ENCODE results near the gene HMG20A. TPM values are rescaled to one million over a fixed set of nuclear protein-coding genes. Genes with fewer than 3 reads are reported as not detected.

Gene HMG20A
- polyA plus RNA-seq, 12 donors = 45.5 to 66.5 (median 55.8) TPM; not detected in 1

DNA sequence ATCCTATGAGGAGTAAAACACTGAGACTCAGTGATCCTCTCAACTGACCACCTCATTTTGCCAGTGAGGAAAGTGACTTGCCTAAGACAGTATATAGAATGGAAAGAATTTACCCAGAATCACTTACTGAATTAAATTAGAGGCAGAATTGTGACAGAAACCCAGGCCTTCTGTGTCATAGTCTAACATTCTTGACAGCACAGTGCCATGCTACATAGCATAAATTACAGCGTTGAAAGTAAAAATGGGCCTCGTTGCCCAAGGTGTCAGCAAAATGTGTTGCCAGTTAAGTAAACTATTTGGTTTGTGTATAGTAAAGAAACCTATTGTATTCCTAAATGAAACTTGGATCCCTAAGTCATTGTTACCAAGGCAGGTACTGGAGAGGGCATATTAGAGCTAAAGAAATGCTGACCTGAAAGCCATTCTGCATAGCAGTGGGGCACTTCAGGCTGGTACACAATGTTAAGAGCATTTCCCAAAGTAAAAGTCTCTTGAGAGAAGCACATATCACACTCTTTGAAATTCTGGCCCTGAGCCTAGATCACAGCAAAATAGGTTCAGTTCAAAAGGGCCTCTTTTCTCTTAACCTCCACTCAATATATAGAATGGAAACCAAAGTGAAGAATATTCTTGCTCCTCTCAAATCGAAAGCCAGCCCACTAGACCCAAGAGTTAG is 53.8 kb downstream of the HMG20A start:
- no peak for DNase-seq

DNA sequence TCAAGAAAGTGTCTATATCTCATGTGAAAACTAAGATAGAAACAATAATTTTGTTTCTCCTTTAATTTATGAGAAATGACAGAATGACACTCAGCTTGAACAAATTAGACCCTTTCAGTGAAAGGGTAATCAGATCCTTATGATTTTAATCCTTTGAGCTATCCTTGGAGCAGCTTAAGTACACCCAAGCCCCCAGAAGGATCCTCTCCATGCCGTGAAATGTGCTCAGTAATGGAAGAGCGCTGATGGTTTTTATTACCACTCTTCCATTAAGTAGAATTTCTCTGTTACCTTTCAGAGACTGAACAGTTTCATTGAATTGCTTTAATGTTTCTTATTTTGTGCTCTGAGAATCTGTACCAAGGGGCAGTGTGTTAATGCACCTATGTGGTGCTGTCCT is 54.3 kb downstream of the HMG20A start:
- DNase-seq = no peak

DNA sequence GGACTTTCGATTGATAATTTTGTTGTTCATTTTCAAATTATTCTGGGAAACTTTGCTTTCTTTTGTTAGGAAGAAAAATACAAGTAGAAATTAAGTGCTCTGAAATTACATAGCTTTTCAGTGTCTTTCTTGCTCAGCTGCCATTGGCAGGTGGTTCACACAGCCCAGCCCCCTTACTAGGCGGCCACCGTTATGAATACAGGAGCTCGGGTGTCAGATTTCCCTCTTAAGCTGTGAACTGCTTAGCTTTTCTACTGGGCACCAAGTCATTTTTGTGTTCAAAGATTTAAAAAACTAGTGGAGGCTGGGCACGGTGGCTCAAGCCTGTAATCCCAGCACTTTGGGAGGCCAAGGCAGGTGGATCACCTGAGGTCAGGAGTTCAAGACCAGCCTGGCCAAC is 55.2 kb downstream of the HMG20A start:
- DNase-seq = no peak

DNA sequence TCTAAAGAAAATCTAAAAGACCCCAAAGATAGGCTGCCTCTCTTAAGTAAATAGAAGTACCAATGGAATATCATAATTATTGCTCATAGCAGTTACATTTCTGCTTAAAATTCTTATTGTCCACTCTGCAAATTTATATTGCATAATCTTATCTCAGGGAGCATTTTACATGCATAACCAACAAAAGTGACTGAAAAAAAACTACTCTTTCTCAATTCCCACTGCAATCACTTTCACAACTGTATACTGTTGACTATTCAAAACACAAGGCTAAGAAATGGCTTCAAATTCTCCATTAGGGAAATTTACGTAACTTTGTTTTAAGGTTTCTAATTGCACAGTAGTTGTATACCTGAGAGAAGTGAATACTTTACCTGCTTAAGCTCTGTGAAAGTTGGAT is 56.3 kb downstream of the HMG20A start:
- no peak for DNase-seq

DNA sequence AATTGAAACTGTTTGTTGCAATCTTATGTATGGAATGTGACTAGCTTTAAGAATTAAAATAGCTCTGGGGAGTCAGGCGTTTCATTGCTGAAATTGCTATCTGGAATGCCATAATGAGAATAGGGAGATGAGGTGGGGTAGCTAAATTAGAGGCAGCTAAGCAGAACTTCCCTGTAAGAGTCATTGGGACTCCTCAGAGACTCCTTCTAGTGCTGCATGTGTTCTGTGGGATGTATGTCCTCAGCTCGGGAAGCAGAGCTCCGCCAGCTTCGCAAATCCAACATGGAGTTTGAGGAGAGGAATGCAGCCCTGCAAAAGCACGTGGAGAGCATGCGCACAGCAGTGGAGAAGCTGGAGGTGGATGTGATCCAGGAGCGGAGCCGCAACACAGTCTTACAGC is 57.4 kb downstream of the HMG20A start:
- DNase-seq = no peak

DNA sequence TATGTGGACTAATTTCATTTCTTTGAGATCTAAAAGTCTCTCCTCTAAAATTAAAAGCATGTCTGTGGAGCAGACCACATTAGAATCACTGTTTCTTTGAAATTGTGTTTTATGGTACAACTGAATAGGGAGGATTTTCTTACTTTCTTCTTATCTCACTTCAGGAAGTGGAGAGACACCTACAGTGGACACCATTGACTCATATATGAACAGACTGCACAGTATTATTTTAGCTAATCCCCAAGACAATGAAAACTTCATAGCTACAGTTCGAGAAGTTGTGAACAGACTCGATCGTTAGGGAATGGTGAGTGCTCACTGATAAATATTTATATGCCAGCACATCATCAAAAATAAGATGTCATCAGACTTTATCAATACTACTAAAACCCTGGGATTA is 58.3 kb downstream of the HMG20A start:
- DNase-seq = no peak

DNA sequence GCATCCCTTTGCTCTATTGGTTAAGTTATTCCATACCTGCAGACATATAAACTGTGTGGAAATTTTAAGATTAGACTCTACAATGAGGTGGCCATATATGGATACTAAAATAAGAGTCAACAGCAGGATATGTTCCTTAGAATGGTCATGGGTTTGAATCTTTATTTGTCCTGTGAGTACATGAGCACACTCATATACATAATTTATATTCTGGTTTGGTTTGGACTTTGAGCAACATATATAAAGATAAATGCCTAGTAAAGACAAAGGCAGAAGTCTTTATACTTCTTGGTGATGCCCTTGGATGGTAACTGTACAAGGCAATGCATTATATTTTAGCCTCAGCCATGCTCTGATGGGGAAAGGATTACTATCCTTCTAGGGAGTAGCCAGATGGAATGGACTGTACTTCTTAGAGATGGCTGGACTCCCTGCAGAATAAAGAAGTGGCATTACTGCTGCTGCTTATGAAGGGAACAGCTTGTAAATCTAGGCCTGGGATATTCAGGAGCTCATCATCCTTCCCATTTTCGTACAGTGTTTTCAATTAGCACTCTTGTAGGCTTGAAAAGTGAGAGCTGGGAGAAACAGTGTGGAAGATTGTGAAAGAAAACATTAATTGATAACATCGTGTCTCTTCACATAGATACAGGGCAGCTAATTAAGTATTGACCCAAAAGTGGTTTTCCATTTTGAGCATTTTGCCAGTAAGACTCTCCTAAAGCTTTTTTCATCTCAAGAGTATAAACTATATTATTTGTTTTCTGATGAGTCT is 60.4 kb downstream of the HMG20A start:
- no peak for DNase-seq

DNA sequence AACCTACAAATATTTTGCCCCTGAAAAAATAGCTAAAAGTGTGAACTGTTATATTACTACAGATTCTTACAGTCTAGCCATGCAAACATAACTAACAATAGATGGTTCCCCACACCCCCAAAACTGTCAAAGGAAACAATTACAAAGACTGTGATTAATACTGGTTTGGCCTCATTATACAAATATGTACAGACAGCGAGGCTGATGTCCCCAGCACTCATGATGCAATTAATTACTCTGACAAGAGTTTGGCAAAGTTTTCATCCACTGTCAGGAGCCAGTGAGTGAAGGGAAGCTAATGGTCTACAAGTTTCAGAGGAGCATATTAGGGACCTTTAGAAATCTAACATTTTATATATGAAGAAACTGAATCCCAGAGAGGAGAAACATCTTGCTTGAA is 61.0 kb downstream of the HMG20A start:
- DNase-seq = no peak

DNA sequence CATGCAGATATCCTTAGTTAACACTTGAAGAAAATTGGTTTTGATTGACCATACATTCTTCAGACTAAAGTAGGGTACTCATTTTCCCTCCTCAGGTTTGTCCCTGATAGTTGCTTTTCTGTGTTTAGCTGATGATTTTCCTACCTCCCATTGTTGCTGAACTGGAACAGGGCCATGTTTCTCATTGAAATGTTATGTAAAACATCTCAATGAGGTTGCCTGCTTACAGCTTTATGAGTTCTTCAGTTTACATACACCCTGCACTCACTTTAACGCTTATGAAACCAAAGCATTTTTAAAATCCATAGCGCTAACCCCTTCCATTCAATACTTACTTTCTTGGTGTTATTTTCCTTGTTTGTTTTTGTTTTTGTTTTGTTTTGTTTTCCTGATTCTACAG is 61.9 kb downstream of the HMG20A start:
- DNase-seq = peak; percentile 49

DNA sequence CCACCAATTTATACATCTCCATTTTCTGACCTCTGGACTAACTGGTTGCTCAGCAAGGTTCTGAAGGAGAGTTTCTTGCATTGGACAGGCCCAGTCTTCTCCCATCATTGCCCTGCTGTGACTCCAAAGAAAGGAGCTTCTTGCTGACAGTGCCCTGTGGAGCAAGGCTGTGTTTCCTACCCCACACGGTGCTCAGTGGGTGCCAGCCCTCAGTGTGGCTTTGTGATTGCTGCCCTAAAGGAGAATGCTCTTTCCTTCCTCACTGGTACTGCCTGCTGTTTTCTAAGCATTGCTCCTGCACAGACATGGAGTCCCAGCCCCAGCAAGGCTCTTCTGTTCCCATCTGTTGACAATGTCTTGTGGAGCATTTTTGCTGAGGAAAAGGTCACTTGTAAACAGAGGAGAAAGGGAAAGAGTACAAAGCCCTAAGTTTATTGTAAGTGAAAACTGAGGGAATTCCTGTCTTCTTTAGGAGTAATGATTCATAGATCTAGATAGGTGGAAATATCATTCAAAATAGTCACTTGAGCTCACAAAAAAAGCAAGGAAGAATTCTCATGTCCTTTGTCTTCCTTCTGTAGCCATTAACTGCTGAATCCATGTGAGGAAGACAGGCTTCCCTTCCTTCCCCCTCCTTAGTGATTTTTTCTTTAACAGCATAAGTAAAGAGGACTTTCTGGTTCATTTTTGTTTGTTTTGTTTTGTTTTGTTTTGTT is 62.9 kb downstream of the HMG20A start:
- DNase-seq = no peak

DNA sequence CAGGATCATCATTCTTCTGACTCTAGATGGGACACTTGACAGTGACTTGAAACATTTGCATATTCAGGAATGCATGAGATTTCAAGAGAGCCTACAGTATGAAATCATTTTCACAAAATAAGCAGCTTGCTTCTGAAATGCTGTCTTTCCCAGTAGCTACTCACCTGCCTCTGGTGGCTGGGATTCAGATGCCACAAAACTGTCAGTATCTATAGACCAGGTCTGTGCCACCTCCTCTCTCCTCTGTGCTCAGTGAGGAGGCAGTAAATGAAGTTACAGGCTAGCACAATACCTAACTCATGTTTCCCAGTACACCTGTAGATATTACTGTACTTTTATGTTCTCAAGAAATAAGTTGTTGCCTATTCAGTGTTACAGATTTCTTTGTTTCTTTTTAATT is 64.3 kb downstream of the HMG20A start:
- no peak for DNase-seq

DNA sequence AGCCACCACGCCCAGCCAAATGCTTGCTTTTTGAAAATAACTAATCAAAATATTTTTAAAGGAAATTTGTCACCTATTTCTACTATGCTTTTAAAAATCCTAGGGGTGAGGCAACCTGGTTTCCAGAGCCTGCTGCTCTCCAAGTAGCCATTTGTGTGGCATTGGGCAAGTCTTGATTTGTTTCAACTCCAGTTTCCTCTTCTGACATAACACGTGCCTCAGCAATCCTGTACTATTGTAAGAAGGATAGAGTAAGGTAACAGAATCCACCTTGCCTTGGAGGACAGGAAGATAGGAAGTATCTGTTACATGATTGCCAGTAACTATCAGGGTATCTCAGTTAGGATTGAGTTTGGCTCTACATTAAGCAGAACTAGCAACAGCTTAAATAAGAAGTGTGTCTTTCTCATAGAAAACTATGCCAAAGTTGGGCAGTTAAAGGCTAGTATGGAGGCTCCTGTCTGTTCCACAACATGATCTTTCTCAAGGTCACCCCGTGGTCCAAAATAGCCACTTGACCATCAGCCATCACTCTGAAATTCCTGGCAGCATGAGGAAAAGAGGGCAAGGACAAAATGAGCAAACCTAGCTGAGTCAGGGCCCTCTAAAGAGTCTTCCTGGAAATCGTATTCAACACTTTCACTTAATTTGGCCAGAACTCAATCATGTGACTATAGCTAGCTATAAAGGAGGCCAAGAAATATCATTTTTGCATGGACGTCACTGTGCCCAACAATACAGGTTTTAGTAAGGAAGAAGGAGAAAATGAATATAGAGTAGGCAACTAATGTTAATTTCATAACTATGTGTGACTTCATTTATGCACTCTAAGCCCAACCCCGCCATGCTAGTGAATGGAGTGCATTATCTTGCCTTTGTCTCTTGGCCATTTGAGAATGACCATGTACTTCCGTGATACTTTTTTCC is 66.1 kb downstream of the HMG20A start:
- DNase-seq = no peak

DNA sequence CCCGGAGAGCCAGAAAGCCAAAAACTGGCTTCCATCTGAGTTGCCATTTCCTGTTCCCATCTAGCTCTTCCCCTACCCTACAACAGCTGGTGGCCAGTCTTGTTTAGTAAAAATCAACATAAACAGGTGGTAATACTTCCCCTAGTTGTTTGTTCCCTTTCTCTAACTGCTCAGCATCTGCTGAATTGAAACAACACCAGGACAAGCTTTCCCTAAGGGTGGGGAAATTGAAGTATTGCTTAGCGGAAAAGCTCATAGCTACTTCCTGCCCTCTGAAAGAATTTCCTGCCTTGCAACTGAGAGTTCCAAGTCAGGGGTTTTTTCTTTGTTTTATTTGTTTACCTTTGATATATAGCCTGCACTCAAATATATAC is 66.8 kb downstream of the HMG20A start:
- no peak for DNase-seq

DNA sequence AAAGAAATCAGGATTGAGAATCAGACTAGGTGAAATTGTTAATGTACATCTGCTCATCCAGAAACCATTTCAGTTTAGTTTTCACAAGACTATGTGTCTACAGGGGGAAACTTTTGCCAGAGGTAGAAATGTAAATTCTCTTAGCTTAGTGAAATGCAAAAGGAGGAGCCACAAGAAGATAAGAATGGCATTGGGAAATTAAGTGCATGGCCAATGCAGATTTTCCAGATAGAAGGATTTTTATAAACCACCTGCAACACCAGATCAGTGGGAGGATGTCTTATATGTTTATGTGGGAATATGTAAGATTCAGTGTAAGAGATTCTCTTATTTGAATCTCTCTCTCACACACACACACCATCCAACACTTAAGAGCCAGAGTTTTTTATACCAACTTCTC is 67.2 kb downstream of the HMG20A start:
- no peak for DNase-seq

DNA sequence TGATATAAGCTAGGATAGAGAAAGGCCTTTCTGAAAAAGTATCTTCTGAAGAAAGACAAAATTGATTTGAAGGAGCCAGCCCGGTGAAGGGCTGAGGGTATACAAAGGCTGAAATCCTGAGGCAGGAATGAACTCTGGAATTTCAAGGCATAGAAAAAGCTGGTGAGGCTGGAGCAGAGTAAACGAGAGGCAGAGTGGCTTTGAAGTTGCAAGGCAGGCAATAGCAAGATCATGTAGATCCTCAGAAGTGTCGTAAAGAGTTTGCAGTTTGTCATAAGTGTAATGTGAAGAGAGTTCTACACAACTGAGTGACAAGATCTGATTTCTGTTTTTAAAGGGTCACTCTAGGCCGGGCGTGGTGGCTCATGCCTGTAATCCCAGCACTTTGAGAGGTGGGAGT is 69.0 kb downstream of the HMG20A start:
- no peak for DNase-seq

DNA sequence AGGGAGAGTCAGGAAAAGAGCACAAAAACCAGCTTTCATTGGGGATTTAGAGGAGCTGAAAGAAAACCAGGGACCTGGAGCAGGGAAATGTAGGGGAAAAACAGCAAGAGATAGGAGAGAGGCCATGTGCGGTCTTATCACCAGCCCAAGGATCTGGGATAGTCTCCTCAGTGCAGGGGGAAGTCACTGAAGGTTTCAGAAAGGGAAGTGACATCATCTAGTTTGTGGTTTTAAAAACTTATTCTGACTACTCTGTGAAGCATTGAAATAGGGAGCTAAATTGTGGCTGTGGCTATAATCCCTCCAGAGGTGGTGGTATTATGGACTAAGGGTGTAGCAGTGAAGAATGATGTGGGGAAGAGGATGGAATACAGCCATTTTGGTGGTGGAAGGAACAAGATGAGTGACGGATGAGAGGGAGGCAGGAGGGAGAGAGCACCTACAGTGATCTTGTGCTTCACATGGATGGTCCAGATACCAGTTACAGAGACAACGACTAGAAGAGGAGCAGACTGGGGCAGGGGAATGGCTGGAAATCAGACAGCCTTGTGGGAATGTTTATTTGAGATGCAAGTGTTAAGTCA is 72.7 kb downstream of the HMG20A start:
- no peak for DNase-seq

DNA sequence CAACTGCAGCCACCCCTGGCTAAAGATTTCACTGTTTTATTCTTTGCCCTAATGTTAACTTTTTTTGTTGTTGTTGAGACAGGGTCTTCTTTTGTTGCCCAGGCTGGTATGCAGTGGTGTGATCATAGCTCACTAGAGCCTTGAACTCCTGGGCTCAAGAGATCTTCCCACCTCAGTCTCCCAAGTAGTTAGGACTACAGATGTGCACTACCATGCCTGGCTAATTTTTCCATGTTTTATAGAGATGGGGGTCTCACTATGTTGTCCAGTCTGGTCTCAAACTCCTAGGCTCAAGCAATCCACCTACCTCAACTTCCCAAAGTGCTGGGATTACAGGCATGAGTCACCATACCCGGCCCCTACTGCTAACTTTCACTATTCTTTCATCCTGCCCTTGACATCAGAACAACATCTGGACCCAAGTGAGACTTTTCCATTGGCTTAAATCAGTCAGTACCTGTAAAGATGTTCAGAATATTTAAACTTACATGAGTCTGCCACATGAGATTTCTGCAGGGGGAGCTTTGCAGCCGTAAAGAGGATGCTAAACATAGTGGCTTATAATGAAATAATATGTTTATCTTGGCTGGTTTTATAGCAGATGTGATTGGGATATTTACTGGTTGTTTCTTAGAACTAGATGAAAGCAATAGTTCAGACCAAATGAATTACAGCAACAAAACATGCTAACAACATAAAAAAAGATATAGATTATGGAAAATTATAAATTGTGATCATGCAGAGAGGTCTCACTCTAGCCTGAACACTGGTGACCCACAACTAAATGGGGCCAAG is 73.6 kb downstream of the HMG20A start:
- no peak for DNase-seq

DNA sequence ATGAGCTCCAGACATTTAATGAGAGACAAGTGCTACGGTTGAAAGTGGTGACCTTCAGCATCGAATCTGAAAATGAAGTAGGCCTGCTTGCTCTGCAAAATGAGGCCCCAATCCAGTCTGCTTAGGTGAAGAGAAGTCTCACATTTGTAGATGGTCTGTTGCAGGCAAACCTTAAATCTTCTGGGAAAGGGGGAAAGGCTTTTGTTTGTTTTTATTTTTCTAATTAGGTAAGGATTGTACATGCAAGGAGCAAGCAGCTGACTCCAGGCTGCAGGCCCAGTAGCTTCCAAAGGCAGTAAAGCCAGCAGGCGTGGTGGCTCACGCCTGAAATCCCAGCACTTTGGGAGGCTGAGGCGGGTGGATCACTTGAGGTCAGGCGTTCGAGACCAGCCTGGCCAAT is 74.3 kb downstream of the HMG20A start:
- no peak for DNase-seq

DNA sequence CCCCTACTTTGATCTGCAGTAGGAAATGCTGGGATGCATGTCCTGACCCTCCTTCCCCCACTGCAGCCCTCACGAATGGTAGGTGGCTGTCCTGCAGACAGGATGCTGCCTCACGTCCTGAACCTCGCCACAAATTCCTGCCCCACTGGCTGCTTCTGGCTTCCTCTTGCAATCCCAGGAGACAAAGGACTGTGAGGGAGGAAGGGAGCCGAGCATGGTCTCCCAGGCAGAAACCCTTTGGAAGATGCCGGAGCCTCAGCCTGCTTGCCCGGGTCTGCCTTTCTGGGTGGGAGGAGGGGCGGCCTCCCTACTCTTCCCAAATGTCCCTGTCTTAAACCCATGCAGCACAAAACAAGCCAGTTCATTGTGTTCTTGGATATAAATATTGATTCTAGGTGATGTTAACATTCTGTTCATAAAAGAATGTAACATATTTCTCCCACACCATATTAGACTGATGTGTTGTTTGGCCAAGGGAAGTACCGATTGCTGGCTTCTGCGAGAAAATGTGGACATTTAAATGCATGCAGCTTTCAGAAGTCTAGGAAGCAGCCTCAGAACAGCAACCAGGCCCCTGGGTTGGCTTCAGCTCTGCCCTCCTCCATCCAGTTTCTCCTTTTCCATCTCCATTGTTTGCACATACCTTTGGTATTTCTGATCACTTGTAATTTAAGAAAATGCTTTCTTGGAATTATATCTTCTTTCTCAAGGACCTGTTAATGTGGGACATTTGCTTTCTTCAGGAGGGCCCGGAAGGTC is 75.3 kb downstream of the HMG20A start:
- peak; percentile 64 for DNase-seq

DNA sequence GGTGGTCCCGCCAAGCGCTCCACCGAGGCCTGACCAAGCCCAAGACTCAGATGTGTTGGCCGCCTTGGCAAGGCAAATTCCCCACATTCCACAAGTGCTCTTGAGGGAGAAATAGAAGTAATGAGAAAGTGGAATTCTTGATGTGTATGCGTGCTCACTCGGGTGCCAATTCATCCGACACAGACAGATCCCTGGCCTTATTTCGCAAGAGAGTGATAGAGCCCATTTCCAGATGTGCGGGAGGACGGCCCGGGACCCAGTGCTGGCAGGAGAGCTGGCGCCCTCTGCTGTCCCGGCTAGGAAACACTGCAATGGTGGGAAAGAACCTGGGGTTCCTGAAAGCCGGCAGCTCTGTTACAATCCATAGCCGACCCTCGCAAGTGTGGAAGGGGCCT is 76.0 kb downstream of the HMG20A start:
- peak; percentile 93 for DNase-seq

All from muscle of arm (tissue), 12 donors.